Neutrophil (primary cell): ENCODE measurements around the gene FAM120A.

Experiments
- H3K27ac ChIP-seq: fragments of 200-600 bp; sonication (generic); 2 replicates; pipeline ENCODE4 v1.5.1; 2016; ENCODE audit warnings: mild to moderate bottlenecking, moderate library complexity
- H3K27me3 ChIP-seq: fragments of 200-600 bp; sonication (generic); 2 replicates; pipeline ENCODE4 v1.6.0; 2016; ENCODE audit warnings: mild to moderate bottlenecking
- H3K36me3 ChIP-seq: fragments of 200-600 bp; sonication (generic); 2 replicates; pipeline ENCODE4 v1.5.1; 2017
- H3K4me1 ChIP-seq, 2 experiments: fragments of 200-600 bp in 1 of 2; sonication (generic) in 1 of 2; 1 replicate in 1 of 2; 2 replicates in 1 of 2; pipeline versions ENCODE4 v1.5.1 to v1.6.1; 2013 to 2016; ENCODE audit warnings: low read depth in 1 of 2, low read length in 1 of 2, mild to moderate bottlenecking in 1 of 2, moderate library complexity in 1 of 2; ENCODE audit not compliant: control insufficient read depth in 1 of 2, insufficient read depth in 1 of 2
- H3K4me3 ChIP-seq, 2 experiments: fragments of 200-600 bp in 1 of 2; sonication (generic) in 1 of 2; 1 replicate in 1 of 2; 2 replicates in 1 of 2; pipeline ENCODE4 v1.5.1; 2013 to 2016; ENCODE audit warnings: low read depth in 1 of 2, low read length in 1 of 2, mild to moderate bottlenecking in 1 of 2, moderate library complexity in 1 of 2
- H3K9me3 ChIP-seq: fragments of 200-600 bp; sonication (generic); 2 replicates; pipeline ENCODE4 v1.5.1; 2016
- TF ChIP-seq, protein P1 (sequence below): fragments of 200-600 bp; sonication (generic); IDR thresholded peaks from 2 replicates; pipeline ENCODE4 v1.5.1; 2016; ENCODE audit warnings: antibody characterized with exemption

FAM120A gene, protein sequence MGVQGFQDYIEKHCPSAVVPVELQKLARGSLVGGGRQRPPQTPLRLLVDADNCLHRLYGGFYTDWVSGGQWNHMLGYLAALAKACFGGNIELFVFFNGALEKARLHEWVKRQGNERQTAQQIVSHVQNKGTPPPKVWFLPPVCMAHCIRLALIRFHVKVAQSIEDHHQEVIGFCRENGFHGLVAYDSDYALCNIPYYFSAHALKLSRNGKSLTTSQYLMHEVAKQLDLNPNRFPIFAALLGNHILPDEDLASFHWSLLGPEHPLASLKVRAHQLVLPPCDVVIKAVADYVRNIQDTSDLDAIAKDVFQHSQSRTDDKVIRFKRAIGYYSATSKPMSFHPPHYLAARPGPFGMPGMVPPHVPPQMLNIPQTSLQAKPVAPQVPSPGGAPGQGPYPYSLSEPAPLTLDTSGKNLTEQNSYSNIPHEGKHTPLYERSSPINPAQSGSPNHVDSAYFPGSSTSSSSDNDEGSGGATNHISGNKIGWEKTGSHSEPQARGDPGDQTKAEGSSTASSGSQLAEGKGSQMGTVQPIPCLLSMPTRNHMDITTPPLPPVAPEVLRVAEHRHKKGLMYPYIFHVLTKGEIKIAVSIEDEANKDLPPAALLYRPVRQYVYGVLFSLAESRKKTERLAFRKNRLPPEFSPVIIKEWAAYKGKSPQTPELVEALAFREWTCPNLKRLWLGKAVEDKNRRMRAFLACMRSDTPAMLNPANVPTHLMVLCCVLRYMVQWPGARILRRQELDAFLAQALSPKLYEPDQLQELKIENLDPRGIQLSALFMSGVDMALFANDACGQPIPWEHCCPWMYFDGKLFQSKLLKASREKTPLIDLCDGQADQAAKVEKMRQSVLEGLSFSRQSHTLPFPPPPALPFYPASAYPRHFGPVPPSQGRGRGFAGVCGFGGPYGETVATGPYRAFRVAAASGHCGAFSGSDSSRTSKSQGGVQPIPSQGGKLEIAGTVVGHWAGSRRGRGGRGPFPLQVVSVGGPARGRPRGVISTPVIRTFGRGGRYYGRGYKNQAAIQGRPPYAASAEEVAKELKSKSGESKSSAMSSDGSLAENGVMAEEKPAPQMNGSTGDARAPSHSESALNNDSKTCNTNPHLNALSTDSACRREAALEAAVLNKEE

DNA sequence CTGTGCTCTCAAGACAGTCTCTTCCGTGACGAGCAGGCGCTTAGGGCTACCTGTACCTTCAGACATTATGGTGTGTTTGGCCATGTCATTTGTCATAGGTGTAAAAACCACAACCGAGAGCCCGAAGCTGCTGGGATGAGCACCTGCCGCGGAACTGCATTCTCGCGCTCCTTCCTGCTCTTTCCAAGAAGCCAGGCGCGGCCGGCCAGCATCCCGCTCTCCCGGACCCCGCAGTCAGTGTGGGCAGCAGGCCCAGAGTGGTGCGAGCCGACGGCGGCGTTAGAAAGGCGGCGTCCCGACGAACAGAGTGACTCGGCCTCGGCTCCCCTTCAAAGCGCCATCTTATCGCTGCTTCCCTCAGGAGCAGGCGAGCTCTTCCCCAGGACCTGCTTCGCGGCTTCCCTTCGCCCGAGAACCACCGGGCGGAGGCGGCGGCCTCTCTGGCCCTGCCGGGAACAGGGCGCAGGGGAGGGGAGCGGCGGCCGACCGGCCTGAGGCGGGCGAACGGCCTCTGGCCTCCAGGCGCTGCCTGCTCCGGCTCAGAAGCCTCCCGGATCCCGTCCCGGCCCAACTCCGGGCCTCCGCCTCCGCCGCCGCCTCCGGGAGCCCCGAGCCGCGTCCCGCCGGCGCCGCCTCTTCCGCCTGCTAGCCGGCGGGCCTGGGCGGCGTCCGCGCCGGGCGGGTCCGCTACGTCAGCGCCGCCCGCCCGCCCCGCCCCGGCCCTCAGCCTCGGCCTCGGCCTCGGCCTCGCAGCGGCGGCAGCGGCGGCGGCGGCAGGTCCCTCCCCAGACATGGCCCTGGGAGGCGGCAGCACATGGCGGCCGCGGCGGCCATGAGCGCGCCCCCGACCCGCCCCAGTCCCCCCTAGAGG, at the start of gene FAM120A:
Gene FAM120A, plus strand, starts transcription at position 741 of the 871 bp plus-strand sequence. CDS start 231 bp downstream, outside the sequence.
- Histone ChIP-seq H3K27ac (peak within 1 kb of the TSS; percentile 97), H3K27me3 (no peaks in the 10 kb centered on the region), H3K4me1 (peaks cover 44 to 46% of the 10 kb centered on the region in 2 experiments), H3K4me3 (peak within 1 kb of the TSS; percentile 94 to 96), H3K36me3 (peaks cover 41% of the 10 kb centered on the region), H3K9me3 (no peaks in the 10 kb centered on the region)
- TF ChIP-seq, protein P1, sequence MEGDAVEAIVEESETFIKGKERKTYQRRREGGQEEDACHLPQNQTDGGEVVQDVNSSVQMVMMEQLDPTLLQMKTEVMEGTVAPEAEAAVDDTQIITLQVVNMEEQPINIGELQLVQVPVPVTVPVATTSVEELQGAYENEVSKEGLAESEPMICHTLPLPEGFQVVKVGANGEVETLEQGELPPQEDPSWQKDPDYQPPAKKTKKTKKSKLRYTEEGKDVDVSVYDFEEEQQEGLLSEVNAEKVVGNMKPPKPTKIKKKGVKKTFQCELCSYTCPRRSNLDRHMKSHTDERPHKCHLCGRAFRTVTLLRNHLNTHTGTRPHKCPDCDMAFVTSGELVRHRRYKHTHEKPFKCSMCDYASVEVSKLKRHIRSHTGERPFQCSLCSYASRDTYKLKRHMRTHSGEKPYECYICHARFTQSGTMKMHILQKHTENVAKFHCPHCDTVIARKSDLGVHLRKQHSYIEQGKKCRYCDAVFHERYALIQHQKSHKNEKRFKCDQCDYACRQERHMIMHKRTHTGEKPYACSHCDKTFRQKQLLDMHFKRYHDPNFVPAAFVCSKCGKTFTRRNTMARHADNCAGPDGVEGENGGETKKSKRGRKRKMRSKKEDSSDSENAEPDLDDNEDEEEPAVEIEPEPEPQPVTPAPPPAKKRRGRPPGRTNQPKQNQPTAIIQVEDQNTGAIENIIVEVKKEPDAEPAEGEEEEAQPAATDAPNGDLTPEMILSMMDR: no peak

- Histone ChIP-seq H3K4me1 (no peaks in the 10 kb centered on the region), H3K36me3 (no peaks in the 10 kb centered on the region), H3K4me3 (no peak overlapping the region), H3K27ac (no peak overlapping the region), H3K9me3 (no peaks in the 10 kb centered on the region), H3K27me3 (peaks cover 68% of the 10 kb centered on the region)
- TF ChIP-seq, protein P1: no peak
Observed at GRCh38 chr9:93406371-93406770, 45.1 kb upstream of the FAM120A start.

DNA sequence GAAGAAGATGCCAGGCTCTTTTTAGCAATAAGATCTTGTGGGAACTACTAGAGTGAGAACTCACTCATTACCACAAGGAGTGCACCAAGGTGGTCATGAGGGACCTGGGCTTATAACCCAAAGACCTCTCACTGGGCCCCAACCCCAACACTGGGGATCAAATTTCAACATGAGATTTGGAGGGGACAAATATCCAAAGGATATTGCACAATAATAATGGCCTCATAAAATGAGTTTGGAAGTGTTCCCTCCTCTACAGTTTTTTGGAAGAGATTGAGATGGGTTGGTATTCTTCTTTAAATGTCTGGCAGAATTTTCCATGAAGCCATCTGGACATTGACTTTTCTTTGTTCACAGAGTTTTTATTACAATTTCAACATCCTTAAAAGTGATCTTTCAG, 38.0 kb upstream of the FAM120A start:
- no peaks in the 10 kb centered on the region for H3K9me3 ChIP-seq
- H3K36me3 ChIP-seq: no peaks in the 10 kb centered on the region
- no peak overlapping the region for H3K4me3 ChIP-seq
- TF ChIP-seq, protein P1: no peak
- peaks cover 29% of the 10 kb centered on the region for H3K27me3 ChIP-seq
- H3K27ac ChIP-seq: no peak overlapping the region
- H3K4me1 ChIP-seq: no peaks in the 10 kb centered on the region

DNA sequence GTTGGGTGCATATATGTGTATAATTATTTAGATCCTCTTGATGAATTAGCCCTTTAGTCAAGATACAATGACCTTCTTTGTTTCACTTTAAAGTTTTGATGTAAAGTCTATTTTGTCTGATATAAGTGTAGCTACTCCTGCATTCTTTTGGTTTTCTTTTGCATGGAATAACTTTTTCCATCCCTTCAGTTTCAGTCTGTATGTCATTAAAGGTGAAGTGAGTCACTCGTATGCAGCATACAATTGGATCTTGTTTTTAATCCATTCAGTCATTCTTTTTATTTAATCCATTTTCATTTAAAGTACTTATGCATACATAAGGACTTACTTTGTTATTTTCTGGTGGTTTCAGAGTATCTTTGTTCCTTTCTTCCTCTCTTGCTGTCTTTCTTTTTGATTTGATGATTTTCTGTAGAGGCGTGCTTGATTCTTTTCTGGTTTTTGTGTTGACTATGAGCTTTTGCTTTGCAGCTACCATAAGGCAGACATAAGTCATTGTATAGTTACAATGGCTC, 36.3 kb upstream of the FAM120A start:
- H3K4me3 ChIP-seq: no peak overlapping the region
- TF ChIP-seq, protein P1: no peak
- H3K27ac ChIP-seq: no peak overlapping the region
- no peaks in the 10 kb centered on the region for H3K36me3 ChIP-seq
- no peaks in the 10 kb centered on the region for H3K4me1 ChIP-seq
- peaks cover 5% of the 10 kb centered on the region for H3K9me3 ChIP-seq
- H3K27me3 ChIP-seq: peaks cover 19% of the 10 kb centered on the region
